ENCODE data around the gene MYT1. TPM values are rescaled to one million over a fixed set of nuclear protein-coding genes. Genes with fewer than 3 reads are reported as not detected.
"Not testable (repeated sequence)": the region's sequence is repeated elsewhere in the genome, so short reads cannot be mapped to it uniquely, and the experiment has no call there.

Gene MYT1
- total RNA-seq, 1 experiment from 2014 or later: not detected

DNA sequence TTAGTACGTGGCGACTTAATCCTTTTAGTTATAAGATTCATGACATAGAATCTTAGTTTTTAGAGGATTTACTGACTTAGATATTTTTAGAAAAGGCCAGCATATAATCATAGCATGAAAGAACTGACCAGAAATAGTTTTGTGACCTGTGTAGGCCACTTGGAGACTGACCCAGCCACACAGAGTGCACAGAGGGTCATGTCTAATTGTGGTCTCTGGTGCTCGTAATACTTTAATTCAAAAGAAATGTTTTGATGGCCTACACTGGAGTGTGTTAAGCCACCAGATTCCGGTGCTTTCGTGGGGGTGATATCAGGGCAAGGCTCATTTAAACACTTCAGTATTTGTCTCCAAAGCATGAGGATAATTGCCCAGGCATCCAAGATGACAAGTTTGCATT, 102.7 kb downstream of the MYT1 start:
- no peak for DNase-seq (ENCODE audit: low read depth)

DNA sequence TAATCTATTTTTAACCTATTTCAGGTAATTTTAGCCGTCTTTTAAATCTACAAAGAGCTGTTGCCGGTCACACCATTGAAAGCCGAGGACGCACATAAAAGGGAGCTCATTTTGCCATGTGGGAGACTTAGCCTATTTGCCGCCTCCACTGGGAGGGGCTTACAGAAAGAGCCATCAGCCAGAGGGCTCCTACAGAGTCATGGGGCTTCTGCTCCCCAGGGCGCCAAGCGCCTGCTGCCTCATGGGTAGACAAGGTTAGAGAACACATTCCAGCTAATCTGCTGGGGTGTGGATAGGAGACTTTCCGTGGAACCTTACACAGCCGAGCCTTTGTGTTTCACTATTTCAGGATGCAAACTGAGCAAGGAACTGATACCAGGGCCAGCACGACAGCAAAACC, 103.9 kb downstream of the MYT1 start:
- no peak for DNase-seq (ENCODE audit: low read depth)

DNA sequence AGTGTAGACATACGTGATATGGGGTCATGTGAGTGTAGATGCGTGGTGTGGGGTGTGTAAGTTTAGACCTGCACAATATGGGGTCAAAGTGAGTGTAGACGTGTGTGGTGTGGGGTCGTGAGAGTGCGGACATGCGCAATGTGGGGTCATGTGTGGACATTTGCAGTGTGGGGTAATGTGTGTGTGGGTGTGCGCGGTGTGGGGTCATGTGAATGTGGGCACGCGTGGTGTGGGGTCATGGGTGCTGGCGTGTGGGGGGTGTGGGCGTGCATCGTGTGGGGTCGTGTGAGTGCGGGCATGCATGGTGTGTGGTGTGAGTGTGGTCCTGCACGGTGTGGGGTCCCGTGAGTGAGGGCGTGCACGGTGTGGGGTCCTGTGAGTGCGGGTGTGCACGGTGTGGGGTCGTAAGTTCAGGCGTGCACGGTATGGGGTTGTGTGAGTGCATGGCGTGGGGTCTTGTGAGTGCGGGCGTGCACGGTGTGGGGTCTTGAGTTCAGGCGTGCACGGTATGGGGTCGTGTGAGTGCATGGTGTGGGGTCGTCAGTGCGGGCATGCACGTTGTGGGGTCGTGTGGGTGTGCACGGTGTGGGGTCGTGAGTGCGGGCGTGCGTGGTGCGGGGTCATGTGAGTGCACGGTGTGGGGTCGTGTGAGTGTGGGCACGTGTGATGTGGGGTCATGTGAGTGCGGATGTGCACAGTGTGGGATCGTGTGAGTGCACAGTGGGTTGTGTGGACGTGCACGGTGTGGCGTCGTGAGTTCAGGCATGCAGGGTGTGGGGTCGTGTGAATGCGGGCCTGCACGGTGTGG, 105.6 kb downstream of the MYT1 start:
- DNase-seq (ENCODE audit: low read depth): no peak

DNA sequence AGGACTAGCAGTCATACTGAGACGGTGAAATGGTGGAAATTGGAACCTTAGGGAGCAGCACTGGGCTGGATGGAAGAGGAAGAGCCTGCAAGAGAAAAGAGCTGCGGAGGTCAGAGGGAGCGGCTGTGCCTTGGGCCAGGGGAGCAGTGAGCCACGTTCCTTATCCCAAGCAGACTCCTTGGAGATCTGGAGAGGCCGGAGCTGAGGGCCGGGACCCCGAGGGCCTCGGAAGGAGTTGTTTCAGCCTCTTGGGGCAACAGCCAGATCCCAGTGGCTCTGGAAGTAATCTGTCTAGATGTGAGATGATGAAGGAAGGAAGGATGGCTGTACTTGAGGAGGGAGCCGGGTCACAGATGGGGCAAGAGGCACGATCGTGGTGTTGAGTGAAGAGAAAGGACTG, 107.4 kb downstream of the MYT1 start:
- DNase-seq (ENCODE audit: low read depth): no peak

DNA sequence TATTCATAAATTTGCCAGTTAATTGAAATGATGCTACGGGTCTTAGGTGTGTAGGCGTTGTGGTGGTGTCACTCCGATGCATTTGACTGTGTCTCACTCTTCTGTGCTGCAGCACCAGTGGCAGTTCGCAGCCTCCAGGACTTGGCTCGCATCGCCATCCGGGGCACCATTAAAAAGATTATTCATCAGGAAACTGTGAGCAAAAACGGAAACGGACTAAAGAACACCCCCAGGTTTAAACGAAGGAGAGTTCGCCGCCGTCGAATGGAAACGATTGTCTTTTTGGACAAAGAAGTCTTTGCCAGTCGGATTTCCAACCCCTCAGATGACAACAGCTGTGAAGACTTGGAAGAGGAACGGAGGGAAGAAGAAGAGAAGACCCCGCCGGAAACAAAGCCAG, 108.9 kb downstream of the MYT1 start:
- no peak for DNase-seq (ENCODE audit: low read depth)

DNA sequence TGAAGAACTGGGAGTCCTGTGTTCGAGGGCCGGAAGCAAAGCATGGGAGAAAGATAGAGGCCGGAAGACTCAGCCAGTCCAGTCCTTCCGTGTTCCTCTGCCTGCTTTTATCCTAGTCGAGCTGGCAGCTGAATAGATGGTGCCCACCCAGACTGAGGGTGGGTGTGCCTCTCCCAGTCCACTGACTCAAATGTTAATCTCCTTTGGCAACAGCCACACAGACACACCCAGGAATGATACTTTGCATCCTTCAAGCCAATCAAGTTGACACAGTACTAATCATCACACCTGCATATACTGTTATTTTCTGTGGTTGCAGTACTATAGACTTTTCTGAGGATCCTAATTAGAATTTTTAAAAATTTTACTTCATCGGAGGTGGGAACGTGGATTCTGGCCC, 112.6 kb downstream of the MYT1 start:
- no peak for DNase-seq (ENCODE audit: low read depth)

DNA sequence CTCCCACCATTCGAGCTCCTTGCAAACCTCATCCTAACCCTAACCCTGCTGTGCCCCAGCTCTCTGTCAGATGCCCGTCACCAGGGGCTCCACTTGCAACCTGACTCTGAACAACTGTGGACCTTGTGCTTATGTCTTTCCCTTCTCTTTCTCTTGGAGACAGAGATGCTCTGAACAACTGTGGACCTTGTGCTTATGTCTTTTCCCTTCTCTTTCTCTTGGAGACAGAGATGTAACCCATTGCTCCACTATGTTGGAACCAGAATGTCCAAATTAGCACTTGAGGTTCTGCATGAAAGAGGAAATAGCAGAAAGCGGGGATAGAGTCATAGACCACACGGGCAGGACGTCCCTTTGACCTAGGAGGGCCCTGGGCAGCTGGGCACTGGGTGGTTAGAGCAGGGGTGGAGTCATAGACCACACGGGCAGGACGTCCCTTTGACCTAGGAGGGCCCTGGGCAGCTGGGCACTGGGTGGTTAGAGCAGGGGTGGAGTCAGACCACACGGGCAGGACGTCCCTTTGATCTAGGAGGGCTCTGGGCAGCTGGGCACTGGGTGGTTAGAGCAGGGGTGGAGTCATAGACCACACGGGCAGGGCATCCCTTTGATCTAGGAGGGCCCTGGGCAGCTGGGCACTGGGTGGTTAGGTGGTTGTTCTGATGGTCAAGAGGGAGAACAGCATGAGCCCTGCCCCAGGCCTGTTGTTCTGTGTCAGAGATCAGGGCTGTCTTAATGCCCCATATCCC, 113.5 kb downstream of the MYT1 start:
- no peak for DNase-seq (ENCODE audit: low read depth)

DNA sequence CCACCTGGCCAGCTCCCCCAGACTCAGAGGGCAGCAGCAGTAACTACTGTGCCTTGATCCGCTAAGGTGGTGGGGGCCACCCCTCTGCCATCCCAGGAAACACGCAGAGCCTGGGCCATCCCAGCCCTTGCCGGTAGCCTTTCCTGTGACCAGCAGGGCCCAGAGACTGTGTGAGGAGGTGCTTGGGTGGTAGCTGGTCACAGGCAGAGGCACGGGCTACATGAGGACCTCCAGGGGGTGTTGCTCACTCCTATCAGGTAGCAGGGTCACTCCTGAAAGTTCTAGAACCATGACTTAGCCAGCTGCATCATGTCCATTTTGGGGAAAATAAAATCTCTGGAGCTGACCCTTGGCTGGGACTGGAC, 114.0 kb downstream of the MYT1 start:
- no peak for DNase-seq (ENCODE audit: low read depth)

DNA sequence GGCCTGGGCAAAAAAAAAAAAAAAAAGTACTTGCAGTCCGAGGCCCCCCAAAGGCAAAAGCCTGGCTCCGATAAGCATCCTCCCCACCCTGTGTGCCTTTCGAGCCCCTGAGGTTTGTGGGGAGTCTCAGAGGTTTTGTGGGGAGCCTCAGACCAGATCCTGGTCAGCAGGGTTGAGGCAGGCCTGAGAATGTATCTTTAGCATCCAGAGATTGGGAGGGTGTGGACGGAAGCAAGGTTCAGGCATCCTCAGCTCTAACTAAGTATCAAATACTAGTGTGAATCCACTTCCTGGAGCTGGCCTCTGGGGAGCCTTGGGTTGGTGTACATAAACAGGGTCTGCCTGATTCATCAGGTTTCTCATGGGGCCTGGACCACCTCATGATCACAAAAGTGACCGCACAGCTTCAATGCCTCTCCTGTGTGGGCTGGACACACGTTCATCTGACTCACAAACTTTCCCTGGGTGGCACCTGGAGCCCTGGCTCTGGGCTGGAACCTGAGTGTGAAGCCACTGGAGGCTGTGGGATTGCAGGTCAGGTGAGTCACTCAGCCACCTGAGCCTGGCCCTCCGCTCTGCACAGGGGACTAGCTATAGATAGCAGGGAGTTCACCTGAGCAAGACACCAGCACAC, 115.7 kb downstream of the MYT1 start:
- DNase-seq (ENCODE audit: low read depth): no peak

DNA sequence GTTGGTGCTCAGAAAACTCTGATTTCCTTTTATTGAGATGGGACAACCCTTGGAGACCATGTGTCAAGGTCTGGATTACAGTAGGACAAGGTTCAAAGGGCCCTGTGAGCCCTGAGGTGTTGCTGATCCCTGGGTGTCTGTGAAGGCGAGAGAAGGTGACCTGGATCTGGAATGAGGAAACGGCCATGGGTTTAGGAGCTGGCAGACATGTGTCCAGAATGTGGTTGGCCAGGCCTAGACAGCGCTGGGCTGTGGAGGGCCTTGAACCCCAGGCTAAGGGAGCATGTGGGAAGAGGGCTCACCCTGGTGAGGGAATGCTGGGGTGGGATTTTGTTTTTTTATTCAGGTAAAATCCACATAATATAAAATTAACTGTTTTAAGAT, 116.2 kb downstream of the MYT1 start:
- DNase-seq (ENCODE audit: low read depth): no peak

DNA sequence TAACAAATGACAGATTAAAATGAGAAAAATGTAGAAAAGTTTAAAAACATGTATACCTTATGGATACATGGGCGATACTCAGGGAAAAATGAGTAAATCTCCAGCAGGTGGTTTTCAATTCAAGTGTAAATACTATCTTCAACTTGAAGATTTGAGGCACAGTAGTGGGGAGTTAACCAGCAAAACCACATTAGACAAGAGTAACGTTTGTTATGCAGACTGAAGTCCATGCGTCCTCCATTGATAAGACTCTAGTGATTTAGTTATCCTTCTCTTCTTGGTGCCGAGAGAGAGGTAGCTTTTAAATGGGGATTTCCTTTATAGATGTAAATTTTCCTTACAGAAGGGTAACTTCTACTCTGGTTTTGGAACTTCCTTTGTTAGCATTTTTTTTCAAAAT, 119.4 kb downstream of the MYT1 start:
- no peak for DNase-seq (ENCODE audit: low read depth)

DNA sequence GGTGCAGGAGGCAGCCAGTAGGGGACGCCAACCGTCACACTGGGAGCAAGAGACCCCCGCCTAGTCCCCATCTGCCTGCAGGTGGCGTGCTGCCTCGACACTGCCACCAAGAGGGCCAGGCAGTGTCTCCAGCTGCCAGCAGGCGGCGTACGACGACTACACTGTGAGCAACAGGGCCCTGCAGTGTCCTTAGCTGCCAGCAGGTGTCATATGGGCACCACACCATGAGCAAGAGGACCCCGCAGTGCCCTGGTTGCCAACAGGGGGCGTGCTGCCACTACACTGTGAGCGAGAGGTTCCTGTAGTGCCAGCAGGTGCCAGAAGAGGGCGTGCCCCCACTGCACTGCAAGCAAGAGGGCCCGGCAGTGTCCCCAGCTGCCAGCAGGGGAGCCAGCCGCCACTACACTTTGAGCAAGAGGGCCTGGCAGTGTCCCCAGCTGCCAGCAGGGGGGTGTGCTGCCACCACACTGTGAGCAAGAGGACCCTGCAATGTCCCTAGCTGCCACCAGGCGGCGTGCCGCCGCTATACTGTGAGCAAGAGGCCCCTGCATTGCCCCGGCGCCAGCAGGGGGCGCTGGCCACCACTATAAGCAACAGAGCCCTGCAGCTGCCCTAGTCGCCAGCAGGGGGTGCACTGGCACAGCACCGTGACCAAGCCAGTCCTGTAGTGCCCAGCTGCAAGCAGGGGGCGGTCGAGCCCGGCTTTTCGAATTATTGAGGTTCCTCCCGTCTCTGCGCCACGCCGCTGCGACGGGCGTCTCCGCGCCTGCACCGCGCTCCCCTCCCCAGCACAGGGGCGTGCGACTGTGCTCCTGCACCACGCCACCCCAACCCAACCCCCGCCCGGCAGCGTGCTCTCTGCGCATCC, 121.6 kb downstream of the MYT1 start:
- peak; percentile 43 for DNase-seq (ENCODE audit: low read depth)

DNA sequence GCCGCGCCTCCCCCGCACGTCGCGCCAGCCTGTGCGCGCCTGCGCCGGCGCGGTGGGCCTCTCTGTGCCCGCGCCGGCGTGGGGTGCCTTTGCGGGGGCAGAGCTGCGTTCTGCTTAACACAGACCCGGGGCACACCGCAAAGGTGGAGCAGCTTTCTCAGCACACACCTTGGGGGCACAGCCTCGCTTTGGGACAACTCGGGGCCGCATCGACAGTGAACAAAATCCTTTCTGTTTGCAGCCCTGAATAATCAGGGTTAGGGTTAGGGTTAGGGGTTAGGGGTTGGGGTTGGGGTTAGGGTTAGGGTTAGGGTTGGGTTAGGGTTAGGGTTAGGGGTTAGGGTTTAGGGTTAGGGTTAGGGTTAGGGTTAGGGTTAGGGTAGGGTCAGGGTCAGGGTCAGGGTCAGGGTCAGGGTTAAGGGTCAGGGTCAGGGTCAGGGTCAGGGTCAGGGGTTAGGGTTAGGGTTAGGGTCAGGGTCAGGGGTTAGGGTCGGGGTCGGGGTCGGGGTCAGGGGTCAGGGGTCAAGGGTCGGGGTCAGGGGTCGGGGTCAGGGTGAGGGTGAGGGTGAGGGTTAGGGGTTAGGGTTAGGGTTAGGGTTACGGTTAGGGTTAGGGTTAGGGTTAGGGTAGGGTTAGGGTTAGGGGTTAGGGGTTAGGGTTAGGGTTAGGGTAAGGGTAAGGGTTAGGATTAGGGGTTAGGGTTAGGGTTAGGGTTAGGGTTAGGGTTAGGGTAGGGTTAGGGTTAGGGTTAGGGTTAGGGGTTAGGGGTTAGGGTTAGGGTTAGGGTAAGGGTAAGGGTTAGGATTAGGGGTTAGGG, 122.4 kb downstream of the MYT1 start:
- not testable (repeated sequence) for DNase-seq (ENCODE audit: low read depth)

DNA sequence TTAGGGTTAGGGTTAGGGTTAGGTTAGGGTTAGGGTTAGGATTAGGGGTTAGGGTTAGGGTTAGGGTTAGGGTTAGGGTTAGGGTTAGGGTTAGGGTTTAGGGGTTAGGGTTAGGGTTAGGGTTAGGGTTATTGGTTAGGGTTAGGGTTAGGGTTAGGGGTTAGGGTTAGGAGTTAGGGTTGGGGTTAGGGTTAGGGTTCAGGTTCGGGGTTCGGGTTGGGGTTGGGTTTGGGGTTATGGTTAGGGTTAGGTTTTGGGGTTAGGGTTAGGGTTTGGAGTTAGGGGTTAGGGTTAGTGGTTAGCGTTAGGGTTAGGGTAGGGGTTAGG, 123.0 kb downstream of the MYT1 start:
- DNase-seq (ENCODE audit: low read depth): not testable (repeated sequence)

Other genes with a start within 250 kb of the MYT1 start
- 3.1 and 6.3 TPM in 2 replicates for gene UCKL1, start 208.0 kb upstream of the MYT1 start, total RNA-seq (2014; rRNA removed; shearing (Covaris generic))
- 3.9 and 4.5 TPM in 2 replicates for gene ZNF512B, start 194.5 kb upstream of the MYT1 start, total RNA-seq (2014; rRNA removed; shearing (Covaris generic))
- gene SAMD10, start 184.8 kb upstream of the MYT1 start, total RNA-seq (2014; rRNA removed; shearing (Covaris generic)): 0.86 and 1.2 TPM in 2 replicates
- gene PRPF6, start 183.3 kb upstream of the MYT1 start, total RNA-seq (2014; rRNA removed; shearing (Covaris generic)): 81.6 and 82.7 TPM in 2 replicates
- 1.1 and 1.8 TPM in 2 replicates for gene C20orf204, start 128.3 kb upstream of the MYT1 start, total RNA-seq (2014; rRNA removed; shearing (Covaris generic))
- gene SOX18, start 114.8 kb upstream of the MYT1 start, total RNA-seq (2014; rRNA removed; shearing (Covaris generic)): not detected in 2 replicates
- gene TCEA2, start 101.3 kb upstream of the MYT1 start, total RNA-seq (2014; rRNA removed; shearing (Covaris generic)): 21.7 and 26.0 TPM in 2 replicates
- 18.2 and 25.6 TPM in 2 replicates for gene RGS19, start 84.9 kb upstream of the MYT1 start, total RNA-seq (2014; rRNA removed; shearing (Covaris generic))
- 0.33 and 0.51 TPM in 2 replicates for gene OPRL1, start 84.4 kb upstream of the MYT1 start, total RNA-seq (2014; rRNA removed; shearing (Covaris generic))
- gene LKAAEAR1, start 80.1 kb upstream of the MYT1 start, total RNA-seq (2014; rRNA removed; shearing (Covaris generic)): 0.95 TPM in 1 of 2 replicates, not detected in the other
- gene NPBWR2, start 56.9 kb upstream of the MYT1 start, total RNA-seq (2014; rRNA removed; shearing (Covaris generic)): not detected in 2 replicates
- gene PCMTD2, start 91.3 kb downstream of the MYT1 start, total RNA-seq (2014; rRNA removed; shearing (Covaris generic)): 57.1 and 59.5 TPM in 2 replicates